HEK293 (cell line): Measurements from ENCODE around the gene DNAJA1.

Experiments
- CTCF ChIA-PET: fragments of 350-600 bp; formaldehyde crosslinking; extraction: SDS; loops from one replicate; lab custom pipeline; 2021; ENCODE audit warnings: antibody characterized with exemption; lab: Yijun Ruan, JAX
- POLR2A ChIA-PET: fragments of 300-600 bp; formaldehyde crosslinking; extraction: SDS; loops from one replicate; lab custom pipeline; 2020; ENCODE audit warnings: antibody characterized with exemption, inconsistent platforms; lab: Yijun Ruan, JAX
- H3K27ac ChIP-seq: fragments of 200-500 bp; sonication (Bioruptor generic); 2 replicates; pipeline ENCODE4 v1.5.1; 2014; ENCODE audit warnings: low read depth, low read length, control low read depth, inconsistent platforms; ENCODE audit errors: extremely low read depth
- H3K36me3 ChIP-seq, 2 experiments: fragments of 200-500 bp in 1 of 2; sonication (Bioruptor generic) in 1 of 2; 1 replicate in 1 of 2; 2 replicates in 1 of 2; pipeline ENCODE4 v1.5.1; 2014 to 2017; ENCODE audit warnings: inconsistent platforms in 2 of 2, low read length in 2 of 2; ENCODE audit not compliant: control insufficient read depth in 2 of 2, insufficient read depth in 1 of 2
- H3K4me1 ChIP-seq: fragments of 200-500 bp; sonication (Bioruptor generic); 2 replicates; pipeline ENCODE4 v1.5.1; 2014; ENCODE audit warnings: mild to moderate bottlenecking, low read length, inconsistent platforms; ENCODE audit not compliant: control insufficient read depth, insufficient read depth
- H3K4me3 ChIP-seq: 2 replicates; pipeline ENCODE4 v1.5.1; 2011; ENCODE audit warnings: low read depth, mild to moderate bottlenecking, control low read depth, low read length, moderate library complexity
- H3K9me3 ChIP-seq: fragments of 200-500 bp; sonication (Bioruptor generic); 2 replicates; pipeline ENCODE4 v1.5.1; 2014; ENCODE audit warnings: low read depth, low read length, inconsistent platforms; ENCODE audit not compliant: control insufficient read depth, insufficient read depth
- HOXC10 ChIP-seq: sonication (generic); formaldehyde crosslinking; IDR thresholded peaks from 2 replicates; pipeline ENCODE4 v1.8.1; 2023; ENCODE audit warnings: mild to moderate bottlenecking, missing genetic modification reagents
- MYNN ChIP-seq: fragments of 450-650 bp; formaldehyde crosslinking; IDR thresholded peaks from 2 replicates; pipeline ENCODE4 v1.5.1; 2016; ENCODE audit warnings: missing biosample characterization, missing genetic modification characterization, borderline replicate concordance
- PBX3 ChIP-seq: sonication (generic); formaldehyde crosslinking; IDR thresholded peaks from 2 replicates; pipeline ENCODE4 v1.8.1; 2022; ENCODE audit warnings: mild to moderate bottlenecking, moderate library complexity, missing genetic modification reagents
- REPIN1 ChIP-seq: fragments of 450-650 bp; formaldehyde crosslinking; IDR thresholded peaks from 2 replicates; pipeline ENCODE4 v1.5.1; 2017; ENCODE audit warnings: missing biosample characterization, missing genetic modification characterization, low read depth
- ZBTB17 ChIP-seq: fragments of 450-650 bp; formaldehyde crosslinking; IDR thresholded peaks from 2 replicates; pipeline ENCODE4 v1.5.1; 2016; ENCODE audit warnings: missing biosample characterization, missing genetic modification characterization
- ZBTB44 ChIP-seq: fragments of 450-650 bp; IDR thresholded peaks from 2 replicates; pipeline ENCODE4 v1.5.1; 2018; ENCODE audit warnings: missing biosample characterization, mild to moderate bottlenecking, missing genetic modification characterization
- ZBTB49 ChIP-seq: fragments of 450-650 bp; formaldehyde crosslinking; IDR thresholded peaks from 2 replicates; pipeline ENCODE4 v1.5.1; 2016; ENCODE audit warnings: missing biosample characterization, missing genetic modification characterization, low read depth
- ZFP3 ChIP-seq: fragments of 450-650 bp; formaldehyde crosslinking; IDR thresholded peaks from 2 replicates; pipeline ENCODE4 v1.5.1; 2016; ENCODE audit warnings: low read depth, missing biosample characterization, missing genetic modification characterization
- ZFP69B ChIP-seq: fragments of 450-650 bp; formaldehyde crosslinking; IDR thresholded peaks from 2 replicates; pipeline ENCODE4 v1.5.1; 2016; ENCODE audit warnings: missing biosample characterization, missing genetic modification characterization
- ZNF133 ChIP-seq: fragments of 450-650 bp; formaldehyde crosslinking; IDR thresholded peaks from 2 replicates; pipeline ENCODE4 v1.5.1; 2016; ENCODE audit warnings: missing biosample characterization, missing genetic modification characterization
- ZNF24 ChIP-seq: fragments of 450-650 bp; formaldehyde crosslinking; IDR thresholded peaks from 2 replicates; pipeline ENCODE4 v1.5.1; 2016; ENCODE audit warnings: missing biosample characterization, missing genetic modification characterization
- ZNF501 ChIP-seq: fragments of 450-650 bp; formaldehyde crosslinking; IDR thresholded peaks from 2 replicates; pipeline ENCODE4 v1.5.1; 2016; ENCODE audit warnings: missing biosample characterization, missing genetic modification characterization
- ZNF521 ChIP-seq: fragments of 450-650 bp; formaldehyde crosslinking; IDR thresholded peaks from 2 replicates; pipeline ENCODE4 v1.5.1; 2017; ENCODE audit warnings: missing biosample characterization, mild to moderate bottlenecking, missing genetic modification characterization
- ZNF548 ChIP-seq: fragments of 450-650 bp; formaldehyde crosslinking; IDR thresholded peaks from 2 replicates; pipeline ENCODE4 v1.5.1; 2016; ENCODE audit warnings: missing biosample characterization, missing genetic modification characterization
- ZNF549 ChIP-seq: fragments of 450-650 bp; IDR thresholded peaks from 2 replicates; pipeline ENCODE4 v1.5.1; 2018; ENCODE audit warnings: missing biosample characterization, missing genetic modification characterization, mild to moderate bottlenecking, inconsistent platforms, moderate library complexity
- ZNF560 ChIP-seq: fragments of 450-650 bp; formaldehyde crosslinking; IDR thresholded peaks from 2 replicates; pipeline ENCODE4 v1.5.1; 2017; ENCODE audit warnings: missing biosample characterization, missing genetic modification characterization, borderline replicate concordance
- ZNF610 ChIP-seq: fragments of 450-650 bp; formaldehyde crosslinking; IDR thresholded peaks from 2 replicates; pipeline ENCODE4 v1.5.1; 2016; ENCODE audit warnings: missing biosample characterization, missing genetic modification characterization, borderline replicate concordance
- ZNF621 ChIP-seq: fragments of 450-650 bp; formaldehyde crosslinking; IDR thresholded peaks from 2 replicates; pipeline ENCODE4 v1.5.1; 2017; ENCODE audit warnings: missing biosample characterization, missing genetic modification characterization
- ZSCAN18 ChIP-seq: fragments of 450-650 bp; formaldehyde crosslinking; IDR thresholded peaks from 2 replicates; pipeline ENCODE4 v1.5.1; 2016; ENCODE audit warnings: missing biosample characterization, missing genetic modification characterization
- ZSCAN30 ChIP-seq: fragments of 450-650 bp; IDR thresholded peaks from 2 replicates; pipeline ENCODE4 v1.5.1; 2018; ENCODE audit warnings: missing biosample characterization, mild to moderate bottlenecking, missing genetic modification characterization, moderate library complexity
- TF ChIP-seq, protein P1 (sequence below): fragments of 450-650 bp; formaldehyde crosslinking; IDR thresholded peaks from 2 replicates; pipeline ENCODE4 v1.5.1; 2016; ENCODE audit warnings: missing biosample characterization, missing genetic modification characterization
- TF ChIP-seq, protein P2 (sequence below): fragments of 450-650 bp; formaldehyde crosslinking; IDR thresholded peaks from 2 replicates; pipeline ENCODE4 v1.5.1; 2016; ENCODE audit warnings: missing biosample characterization, missing genetic modification characterization
- TF ChIP-seq, protein P3 (sequence below): fragments of 450-650 bp; formaldehyde crosslinking; IDR thresholded peaks from 2 replicates; pipeline ENCODE4 v1.5.1; 2016; ENCODE audit warnings: missing biosample characterization, missing genetic modification characterization

Gene DNAJA1

DNA sequence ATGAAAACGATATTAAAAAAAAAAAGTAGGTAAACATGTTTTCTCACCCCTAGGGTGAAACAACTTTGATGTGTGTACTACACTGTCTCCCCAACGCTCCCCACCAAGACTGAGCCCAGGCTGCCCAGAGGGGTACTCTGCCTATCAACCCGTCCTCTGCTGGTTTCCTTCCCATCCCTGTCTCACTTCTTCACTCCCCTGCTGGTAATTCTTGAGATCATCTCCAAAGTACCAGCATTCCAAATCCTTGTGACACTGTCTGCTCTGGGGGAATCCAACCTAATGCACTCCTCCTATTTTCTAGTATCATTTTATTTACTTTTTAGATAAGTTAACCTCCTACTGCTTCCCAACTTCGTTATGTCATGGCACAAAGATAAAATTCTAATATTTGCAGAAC lies 17.3 kb upstream of the DNAJA1 start (continued):
- TF ChIP-seq REPIN1 = no peak
- TF ChIP-seq PBX3 = no peak
- TF ChIP-seq ZFP3 (tag by site-specific recombination) = no peak
- TF ChIP-seq ZNF621 = no peak
- no peak for TF ChIP-seq ZNF549 (tag by site-specific recombination)
- TF ChIP-seq ZNF560 (tag by site-specific recombination) = no peak
- TF ChIP-seq, protein P1, sequence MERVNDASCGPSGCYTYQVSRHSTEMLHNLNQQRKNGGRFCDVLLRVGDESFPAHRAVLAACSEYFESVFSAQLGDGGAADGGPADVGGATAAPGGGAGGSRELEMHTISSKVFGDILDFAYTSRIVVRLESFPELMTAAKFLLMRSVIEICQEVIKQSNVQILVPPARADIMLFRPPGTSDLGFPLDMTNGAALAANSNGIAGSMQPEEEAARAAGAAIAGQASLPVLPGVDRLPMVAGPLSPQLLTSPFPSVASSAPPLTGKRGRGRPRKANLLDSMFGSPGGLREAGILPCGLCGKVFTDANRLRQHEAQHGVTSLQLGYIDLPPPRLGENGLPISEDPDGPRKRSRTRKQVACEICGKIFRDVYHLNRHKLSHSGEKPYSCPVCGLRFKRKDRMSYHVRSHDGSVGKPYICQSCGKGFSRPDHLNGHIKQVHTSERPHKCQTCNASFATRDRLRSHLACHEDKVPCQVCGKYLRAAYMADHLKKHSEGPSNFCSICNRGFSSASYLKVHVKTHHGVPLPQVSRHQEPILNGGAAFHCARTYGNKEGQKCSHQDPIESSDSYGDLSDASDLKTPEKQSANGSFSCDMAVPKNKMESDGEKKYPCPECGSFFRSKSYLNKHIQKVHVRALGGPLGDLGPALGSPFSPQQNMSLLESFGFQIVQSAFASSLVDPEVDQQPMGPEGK = no peak
- no peak for TF ChIP-seq ZFP69B (tag by site-specific recombination)
- TF ChIP-seq, protein P2, sequence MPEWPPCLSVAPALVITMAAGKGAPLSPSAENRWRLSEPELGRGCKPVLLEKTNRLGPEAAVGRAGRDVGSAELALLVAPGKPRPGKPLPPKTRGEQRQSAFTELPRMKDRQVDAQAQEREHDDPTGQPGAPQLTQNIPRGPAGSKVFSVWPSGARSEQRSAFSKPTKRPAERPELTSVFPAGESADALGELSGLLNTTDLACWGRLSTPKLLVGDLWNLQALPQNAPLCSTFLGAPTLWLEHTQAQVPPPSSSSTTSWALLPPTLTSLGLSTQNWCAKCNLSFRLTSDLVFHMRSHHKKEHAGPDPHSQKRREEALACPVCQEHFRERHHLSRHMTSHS (tag by site-specific recombination) = no peak

DNA sequence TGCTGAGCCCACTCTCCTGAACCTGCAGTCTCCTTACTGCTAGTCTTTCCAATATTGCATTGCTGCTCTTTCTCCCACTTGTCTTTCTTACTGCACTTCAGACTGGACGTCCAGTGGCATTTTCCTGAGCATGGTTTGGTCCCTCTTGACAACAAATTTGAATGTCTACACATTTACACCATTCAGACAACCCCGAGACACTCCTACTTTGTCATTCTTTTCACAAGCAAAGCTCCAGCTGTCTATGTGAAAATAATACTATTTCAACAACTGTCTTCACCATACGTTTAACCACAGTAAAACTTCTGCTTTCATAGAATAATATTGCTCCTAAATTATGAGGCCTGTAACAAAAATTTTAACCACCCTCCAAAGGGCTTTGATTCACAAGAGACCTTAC lies 13.2 kb upstream of the DNAJA1 start:
- no peak overlapping the region for H3K4me3 ChIP-seq
- POLR2A ChIA-PET = interaction anchor here (6.2 kb wide), 1 partner anchor 13 kb away, joined by 46 read pairs; the partner anchor contains the start of gene DNAJA1
- H3K36me3 ChIP-seq = no peaks in the 10 kb centered on the region; a peak in 1 of 3 replicates
- CTCF ChIA-PET = no interaction called here
- no peaks in the 10 kb centered on the region for H3K9me3 ChIP-seq
- no peak overlapping the region for H3K27ac ChIP-seq
- H3K4me1 ChIP-seq = no peaks in the 10 kb centered on the region
- TF ChIP-seq ZNF521 (tag by site-specific recombination) (no peak), ZSCAN30 (tag by site-specific recombination) (no peak), ZNF133 (tag by site-specific recombination) (no peak), ZNF548 (tag by site-specific recombination) (no peak), ZNF610 (tag by site-specific recombination) (no peak), HOXC10 (no peak), ZNF549 (tag by site-specific recombination) (no peak), ZBTB17 (tag by site-specific recombination) (no peak), ZNF501 (tag by site-specific recombination) (no peak), ZBTB49 (no peak), ZNF24 (tag by site-specific recombination) (no peak), ZSCAN18 (tag by site-specific recombination) (no peak), ZBTB44 (tag by site-specific recombination) (no peak), ZFP69B (tag by site-specific recombination) (no peak), MYNN (tag by site-specific recombination) (no peak)
- TF ChIP-seq, protein P1 = no peak
- TF ChIP-seq, protein P3, sequence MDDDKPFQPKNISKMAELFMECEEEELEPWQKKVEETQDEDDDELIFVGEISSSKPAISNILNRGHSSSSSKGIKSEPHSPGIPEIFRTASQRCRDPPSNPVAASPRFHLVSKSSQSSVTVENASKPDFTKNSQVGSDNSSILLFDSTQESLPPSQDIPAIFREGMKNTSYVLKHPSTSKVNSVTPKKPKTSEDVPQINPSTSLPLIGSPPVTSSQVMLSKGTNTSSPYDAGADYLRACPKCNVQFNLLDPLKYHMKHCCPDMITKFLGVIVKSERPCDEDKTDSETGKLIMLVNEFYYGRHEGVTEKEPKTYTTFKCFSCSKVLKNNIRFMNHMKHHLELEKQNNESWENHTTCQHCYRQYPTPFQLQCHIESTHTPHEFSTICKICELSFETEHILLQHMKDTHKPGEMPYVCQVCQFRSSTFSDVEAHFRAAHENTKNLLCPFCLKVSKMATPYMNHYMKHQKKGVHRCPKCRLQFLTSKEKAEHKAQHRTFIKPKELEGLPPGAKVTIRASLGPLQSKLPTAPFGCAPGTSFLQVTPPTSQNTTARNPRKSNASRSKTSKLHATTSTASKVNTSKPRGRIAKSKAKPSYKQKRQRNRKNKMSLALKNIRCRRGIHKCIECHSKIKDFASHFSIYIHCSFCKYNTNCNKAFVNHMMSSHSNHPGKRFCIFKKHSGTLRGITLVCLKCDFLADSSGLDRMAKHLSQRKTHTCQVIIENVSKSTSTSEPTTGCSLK (tag by site-specific recombination) = no peak
